DOHH2 (cell line): Measurements from ENCODE around the gene UBAC2.

Source experiments
- H3F3A ChIP-seq: fragments of 200-600 bp; sonication (generic), shearing (Covaris generic); 2 replicates; pipeline ENCODE4 v1.6.0; 2016; ENCODE audit warnings: antibody characterized with exemption, mild to moderate bottlenecking; ENCODE audit not compliant: control insufficient read depth, insufficient read depth
- H3K27ac ChIP-seq: fragments of 200-600 bp; sonication (generic); 2 replicates; pipeline ENCODE4 v1.5.1; 2014; ENCODE audit warnings: low read depth, mild to moderate bottlenecking, low read length, moderate library complexity
- H3K27me3 ChIP-seq: fragments of 200-600 bp; sonication (generic); 2 replicates; pipeline ENCODE4 v1.6.1; 2014; ENCODE audit warnings: mild to moderate bottlenecking, low read length, mixed read lengths; ENCODE audit not compliant: control insufficient read depth
- H3K36me3 ChIP-seq: fragments of 200-600 bp; sonication (generic); 2 replicates; pipeline ENCODE4 v1.6.1; 2014; ENCODE audit warnings: mild to moderate bottlenecking, low read length, moderate library complexity, mixed read lengths; ENCODE audit not compliant: control insufficient read depth
- H3K4me1 ChIP-seq: fragments of 200-600 bp; sonication (generic); 2 replicates; pipeline ENCODE4 v1.6.1; 2014; ENCODE audit warnings: mild to moderate bottlenecking, low read length, mixed read lengths; ENCODE audit not compliant: control insufficient read depth
- H3K4me2 ChIP-seq: fragments of 200-600 bp; sonication (generic); 2 replicates; pipeline ENCODE4 v1.6.0; 2014; ENCODE audit warnings: mild to moderate bottlenecking, low read length, moderate library complexity
- H3K4me3 ChIP-seq: fragments of 200-600 bp; sonication (generic); 2 replicates; pipeline ENCODE4 v1.5.1; 2014; ENCODE audit warnings: mild to moderate bottlenecking, low read length, mixed read lengths
- H3K79me2 ChIP-seq: fragments of 200-600 bp; sonication (generic); 2 replicates; pipeline ENCODE4 v1.6.1; 2014; ENCODE audit warnings: mild to moderate bottlenecking, low read length, mixed read lengths; ENCODE audit not compliant: control insufficient read depth
- H3K9me2 ChIP-seq: fragments of 200-600 bp; sonication (generic); replicated peaks from 2 replicates; pipeline ENCODE4 v1.6.1; 2014; ENCODE audit warnings: mild to moderate bottlenecking, low read length, mixed read lengths; ENCODE audit not compliant: control insufficient read depth
- H3K9me3 ChIP-seq: fragments of 200-600 bp; sonication (generic); 2 replicates; pipeline ENCODE4 v1.6.1; 2014; ENCODE audit warnings: antibody characterized with exemption, low read length, mixed read lengths; ENCODE audit not compliant: control insufficient read depth, insufficient read depth
- H4K20me1 ChIP-seq: fragments of 200-600 bp; sonication (generic); 2 replicates; pipeline ENCODE4 v1.6.0; 2014; ENCODE audit warnings: low read depth, mild to moderate bottlenecking, antibody characterized with exemption, low read length, moderate library complexity; ENCODE audit not compliant: control insufficient read depth, insufficient read depth
- EZH2phosphoT487 ChIP-seq: fragments of 200-600 bp; sonication (generic); IDR thresholded peaks from 2 replicates; pipeline ENCODE4 v1.6.1; 2017; ENCODE audit warnings: borderline replicate concordance, mild to moderate bottlenecking, antibody characterized with exemption, low read length, moderate library complexity, mixed read lengths
- TF ChIP-seq, protein P1 (sequence below): fragments of 200-600 bp; sonication (generic); IDR thresholded peaks from one replicate; pipeline ENCODE4 v1.5.1; 2014; ENCODE audit warnings: antibody characterized with exemption, mild to moderate bottlenecking, low read depth, low read length; ENCODE audit not compliant: poor library complexity, severe bottlenecking

The UBAC2 gene

DNA sequence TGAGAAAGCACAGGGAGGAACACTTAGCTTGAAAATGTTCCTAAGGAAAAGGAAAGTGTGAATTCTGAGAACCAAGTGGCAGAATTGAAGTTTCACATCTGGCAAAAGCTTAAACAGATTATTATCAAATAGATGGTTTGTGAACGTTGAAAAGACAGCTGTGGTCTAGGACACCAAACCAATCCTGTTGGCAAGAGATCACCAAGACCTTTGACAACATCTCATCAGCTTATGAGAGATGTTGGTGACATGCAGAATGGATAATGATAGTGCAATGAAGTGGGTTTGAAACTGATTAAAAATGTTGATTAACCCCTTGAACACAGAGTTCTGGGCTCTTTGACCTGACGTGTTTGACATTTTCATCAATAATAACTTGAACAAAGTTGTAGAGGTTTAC, 181.1 kb downstream of the UBAC2 start:
- H3K4me1 ChIP-seq, result peaks cover 12% of the 10 kb centered on the region
- no peak for TF ChIP-seq EZH2phosphoT487
- TF ChIP-seq, protein P1, sequence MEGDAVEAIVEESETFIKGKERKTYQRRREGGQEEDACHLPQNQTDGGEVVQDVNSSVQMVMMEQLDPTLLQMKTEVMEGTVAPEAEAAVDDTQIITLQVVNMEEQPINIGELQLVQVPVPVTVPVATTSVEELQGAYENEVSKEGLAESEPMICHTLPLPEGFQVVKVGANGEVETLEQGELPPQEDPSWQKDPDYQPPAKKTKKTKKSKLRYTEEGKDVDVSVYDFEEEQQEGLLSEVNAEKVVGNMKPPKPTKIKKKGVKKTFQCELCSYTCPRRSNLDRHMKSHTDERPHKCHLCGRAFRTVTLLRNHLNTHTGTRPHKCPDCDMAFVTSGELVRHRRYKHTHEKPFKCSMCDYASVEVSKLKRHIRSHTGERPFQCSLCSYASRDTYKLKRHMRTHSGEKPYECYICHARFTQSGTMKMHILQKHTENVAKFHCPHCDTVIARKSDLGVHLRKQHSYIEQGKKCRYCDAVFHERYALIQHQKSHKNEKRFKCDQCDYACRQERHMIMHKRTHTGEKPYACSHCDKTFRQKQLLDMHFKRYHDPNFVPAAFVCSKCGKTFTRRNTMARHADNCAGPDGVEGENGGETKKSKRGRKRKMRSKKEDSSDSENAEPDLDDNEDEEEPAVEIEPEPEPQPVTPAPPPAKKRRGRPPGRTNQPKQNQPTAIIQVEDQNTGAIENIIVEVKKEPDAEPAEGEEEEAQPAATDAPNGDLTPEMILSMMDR, result no peak
- 0 out of 2 replicates have a peak, but pooled peaks cover 6% of the 10 kb centered on the region for H4K20me1 ChIP-seq
- H3K27me3 ChIP-seq, result no peaks in the 10 kb centered on the region
- no peaks in the 10 kb centered on the region for H3K79me2 ChIP-seq
- no peak overlapping the region for H3K4me2 ChIP-seq
- H3K4me3 ChIP-seq, result no peak overlapping the region
- H3K36me3 ChIP-seq, result no peaks in the 10 kb centered on the region
- H3K9me2 ChIP-seq, result no peaks in the 10 kb centered on the region
- H3K9me3 ChIP-seq, result no peaks in the 10 kb centered on the region
- no peak overlapping the region for H3K27ac ChIP-seq
- H3F3A ChIP-seq, result no peaks in the 10 kb centered on the region

DNA sequence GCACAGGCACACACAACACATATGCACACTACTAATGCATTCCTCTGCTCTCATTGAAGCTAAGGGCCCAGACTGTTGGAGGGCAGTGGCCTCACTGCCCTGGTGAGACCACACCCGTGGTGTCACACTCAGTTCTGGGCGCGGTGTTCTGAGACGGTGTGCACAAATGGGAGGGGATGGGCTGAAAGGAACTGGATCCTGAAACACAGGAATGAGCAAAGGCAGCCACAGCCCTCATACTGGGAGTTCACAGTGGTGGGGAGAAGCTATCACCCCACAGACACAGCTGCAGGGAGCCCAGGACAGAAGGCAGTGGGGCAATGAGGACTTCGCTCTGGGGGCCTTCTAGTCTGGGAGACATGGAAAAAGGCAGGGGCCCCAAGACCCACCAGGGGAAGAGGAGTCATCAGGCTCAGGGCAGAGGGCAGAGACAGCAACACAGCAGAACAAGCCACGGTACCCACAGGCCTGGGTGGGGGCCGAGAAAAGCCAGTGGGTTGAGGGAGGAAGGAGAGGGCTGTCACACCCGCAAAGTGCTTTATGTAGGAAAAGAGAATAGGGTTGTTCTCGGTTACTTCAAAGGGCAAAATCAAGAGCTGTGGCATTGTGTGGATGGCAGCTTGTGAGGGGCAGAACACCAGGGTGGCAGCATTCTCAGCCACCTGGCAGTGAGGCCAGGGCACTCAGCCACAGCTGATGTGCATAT, 181.9 kb downstream of the UBAC2 start:
- Histone ChIP-seq H3F3A (no peaks in the 10 kb centered on the region), H3K9me3 (no peaks in the 10 kb centered on the region), H3K79me2 (no peaks in the 10 kb centered on the region), H3K9me2 (no peaks in the 10 kb centered on the region), H3K36me3 (0 out of 2 replicates have a peak, but pooled peaks cover 4% of the 10 kb centered on the region), H3K4me3 (no peak overlapping the region), H4K20me1 (0 out of 2 replicates have a peak, but pooled peaks cover 6% of the 10 kb centered on the region), H3K4me2 (no peak overlapping the region), H3K27ac (no peak overlapping the region), H3K4me1 (peaks cover 16% of the 10 kb centered on the region), H3K27me3 (no peaks in the 10 kb centered on the region)
- TF ChIP-seq, protein P1, result no peak
- TF ChIP-seq EZH2phosphoT487, result no peak

DNA sequence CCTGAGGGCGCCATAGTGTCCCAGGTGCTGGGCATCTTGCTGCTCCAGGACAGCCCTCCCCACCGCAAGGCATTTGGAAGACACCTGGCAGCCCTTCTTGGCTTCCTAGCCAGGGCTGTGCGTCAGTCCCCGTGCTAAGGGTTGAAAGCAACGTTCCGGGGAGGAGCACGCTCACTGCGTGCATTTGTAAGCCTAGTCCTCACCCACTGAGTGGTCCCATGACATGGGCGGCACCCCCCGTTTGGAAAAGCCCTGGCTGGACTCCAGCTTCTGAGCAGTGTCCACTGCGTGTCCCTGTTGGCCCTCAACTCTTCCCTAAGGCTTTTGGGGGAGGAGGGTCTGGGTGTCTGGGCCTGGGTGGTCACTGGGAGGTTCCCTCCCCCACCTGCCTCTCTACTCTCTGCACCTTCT, 182.9 kb downstream of the UBAC2 start:
- H3K4me1 ChIP-seq, result peaks cover 17% of the 10 kb centered on the region
- no peak overlapping the region for H3K27ac ChIP-seq
- no peak overlapping the region for H3K4me2 ChIP-seq

More for the DNA sequence above, 182.9 kb downstream of the UBAC2 start:
- Histone ChIP-seq H4K20me1 (0 out of 2 replicates have a peak, but pooled peaks cover 6% of the 10 kb centered on the region), H3K36me3 (0 out of 2 replicates have a peak, but pooled peaks cover 4% of the 10 kb centered on the region), H3F3A (no peaks in the 10 kb centered on the region), H3K4me3 (no peak overlapping the region), H3K9me2 (no peaks in the 10 kb centered on the region), H3K27me3 (no peaks in the 10 kb centered on the region), H3K79me2 (no peaks in the 10 kb centered on the region), H3K9me3 (no peaks in the 10 kb centered on the region)
- TF ChIP-seq, protein P1, result no peak
- TF ChIP-seq EZH2phosphoT487, result no peak
